SKM-1 (cell line): Measurements from ENCODE around the gene AHR.
"Not testable (repeated sequence)": the region's sequence is repeated elsewhere in the genome, so short reads cannot be mapped to it uniquely, and the experiment has no call there.

Experiments
- DNase-seq: peaks from one replicate; lab custom pipeline; 2025; ENCODE audit not compliant: unreplicated experiment; lab: John Stamatoyannopoulos, UW

Gene AHR

DNA sequence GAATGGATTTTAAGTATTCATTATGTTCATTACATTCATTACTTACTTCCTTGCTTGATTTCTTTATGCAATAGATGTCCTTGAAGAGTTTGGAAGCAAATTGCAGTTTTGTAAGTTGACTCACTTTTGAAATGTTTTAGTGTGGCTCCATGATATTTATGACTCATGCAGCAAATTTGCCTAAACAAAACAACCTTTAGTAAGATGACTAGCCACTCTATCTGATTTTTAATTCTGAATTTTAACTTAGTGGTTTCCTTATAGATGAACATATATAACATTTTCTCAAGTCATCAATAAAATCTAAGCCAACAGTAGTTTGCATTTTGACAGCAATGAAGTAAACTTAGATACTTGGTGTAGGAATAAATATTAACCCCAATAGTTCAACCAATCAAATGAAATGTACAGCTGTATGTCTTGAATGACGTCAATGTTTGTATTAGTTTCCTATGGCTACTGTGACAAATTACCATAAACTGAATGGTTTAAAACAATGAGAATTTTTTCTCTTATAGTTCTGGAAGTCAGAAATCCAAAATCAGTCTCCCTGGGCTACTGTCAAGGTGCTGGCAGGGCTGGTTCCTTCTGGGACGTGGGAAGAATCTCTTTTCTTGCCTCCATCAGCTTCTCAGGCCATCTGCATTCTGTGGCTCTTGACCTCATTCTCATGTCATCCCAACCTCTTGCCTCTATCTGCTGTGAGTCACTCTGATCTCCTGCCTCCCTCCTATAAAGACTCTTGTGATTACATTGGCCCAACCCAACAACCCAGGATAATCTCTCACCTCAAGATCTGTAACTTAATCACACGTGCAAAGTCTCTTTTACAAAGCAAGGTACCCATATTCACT lies 73.4 kb downstream of the AHR start:
- no peak for DNase-seq

GRCh38 chr7:17374157-17374556 lies 75.7 kb downstream of the AHR start:
- DNase-seq = no peak

- no peak for DNase-seq
These were observed 76.2 kb downstream of the AHR start for GRCh38 chr7:17374654-17375053.

- DNase-seq = no peak
These were observed 78.1 kb downstream of the AHR start for GRCh38 chr7:17376595-17376994.

- no peak for DNase-seq
These were observed 82.5 kb downstream of the AHR start for GRCh38 chr7:17380736-17381662.

DNA sequence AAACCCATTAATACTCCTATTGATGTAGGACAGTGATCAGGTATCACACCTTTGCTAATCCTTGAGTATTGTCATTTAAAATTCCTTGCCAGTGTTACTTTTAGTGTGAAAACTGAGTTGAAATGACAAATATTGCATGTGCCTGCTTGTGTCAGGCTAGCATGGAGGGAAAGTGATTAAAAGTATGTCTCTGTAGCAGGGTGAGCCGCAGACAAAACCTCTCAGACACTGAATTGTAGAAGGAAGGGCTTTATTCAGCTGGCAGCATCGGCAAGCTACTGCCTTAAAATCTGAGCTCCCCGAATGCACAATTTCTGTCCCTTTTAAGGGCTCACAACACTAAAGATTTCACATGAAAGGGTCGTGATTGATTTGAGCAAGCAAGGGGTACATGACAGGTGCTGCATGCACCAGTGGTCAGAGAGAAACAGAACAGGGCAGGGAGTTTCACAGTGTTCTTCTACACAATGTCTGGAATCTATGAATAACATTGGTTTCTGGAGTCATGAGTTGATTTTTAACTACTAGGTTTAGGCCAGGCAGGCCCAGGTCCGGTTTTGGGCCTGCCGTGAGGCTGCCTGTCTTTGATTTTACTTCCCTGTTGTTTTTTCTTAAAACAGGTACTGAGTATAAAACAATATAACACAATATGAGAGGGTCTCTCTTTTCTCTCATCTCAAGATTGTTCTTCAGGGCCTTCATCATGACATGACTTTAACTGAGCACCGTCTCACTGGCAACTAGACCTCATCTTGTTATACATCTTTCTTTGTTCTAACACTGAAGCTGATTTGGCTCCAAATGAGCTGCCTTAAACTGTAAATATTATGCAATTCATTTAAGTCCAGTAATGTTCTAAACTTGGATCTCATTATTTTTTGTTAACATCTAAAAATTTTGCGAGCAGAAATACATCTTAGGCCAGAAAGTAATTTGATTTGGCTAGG lies 84.2 kb downstream of the AHR start:
- not testable (repeated sequence) for DNase-seq

DNA sequence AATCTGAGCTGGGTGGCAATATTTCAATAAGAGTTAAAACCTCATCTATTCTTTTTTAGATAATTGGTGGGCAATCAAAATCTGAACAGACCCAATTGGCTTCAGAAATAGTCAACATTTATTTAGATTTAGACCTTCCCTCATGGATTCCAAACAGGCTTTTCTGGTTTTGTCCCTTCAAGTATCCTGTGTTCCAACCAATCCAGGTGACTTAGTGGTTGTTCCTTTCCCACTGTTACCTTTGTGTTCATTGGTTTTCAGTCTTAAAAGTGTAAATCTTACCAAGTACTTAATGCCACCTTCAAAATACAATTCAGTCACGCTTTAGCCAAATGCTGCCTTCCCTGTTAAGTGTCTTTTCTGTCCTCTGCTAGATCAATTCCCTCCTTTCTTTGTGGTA lies 85.9 kb downstream of the AHR start:
- no peak for DNase-seq

- no peak for DNase-seq
These were observed 87.2 kb downstream of the AHR start for GRCh38 chr7:17385612-17386011.

DNA sequence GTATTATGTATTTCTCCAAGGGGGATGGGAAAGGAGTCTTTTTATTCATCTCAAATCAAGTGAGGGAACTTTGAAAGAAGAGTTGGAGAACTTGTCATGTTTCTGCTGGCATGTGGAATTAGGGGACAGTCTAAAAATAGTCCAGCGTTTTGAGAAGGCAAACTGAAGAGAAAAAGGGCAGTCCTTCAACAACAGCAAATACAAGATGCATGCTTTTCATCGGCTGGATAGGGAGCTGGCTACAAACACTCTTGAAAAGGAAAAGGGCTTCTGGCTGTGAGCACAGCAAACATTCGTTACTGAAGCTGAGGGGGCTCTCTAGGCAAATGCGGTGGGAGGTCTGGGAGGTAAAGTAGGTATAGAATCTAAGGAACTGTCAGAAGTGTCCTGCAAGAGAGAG lies 91.9 kb downstream of the AHR start:
- DNase-seq = no peak

GRCh38 chr7:17391366-17391765 lies 92.9 kb downstream of the AHR start:
- DNase-seq = no peak

- DNase-seq = no peak
These were observed 94.4 kb downstream of the AHR start for GRCh38 chr7:17392846-17393245.

DNA sequence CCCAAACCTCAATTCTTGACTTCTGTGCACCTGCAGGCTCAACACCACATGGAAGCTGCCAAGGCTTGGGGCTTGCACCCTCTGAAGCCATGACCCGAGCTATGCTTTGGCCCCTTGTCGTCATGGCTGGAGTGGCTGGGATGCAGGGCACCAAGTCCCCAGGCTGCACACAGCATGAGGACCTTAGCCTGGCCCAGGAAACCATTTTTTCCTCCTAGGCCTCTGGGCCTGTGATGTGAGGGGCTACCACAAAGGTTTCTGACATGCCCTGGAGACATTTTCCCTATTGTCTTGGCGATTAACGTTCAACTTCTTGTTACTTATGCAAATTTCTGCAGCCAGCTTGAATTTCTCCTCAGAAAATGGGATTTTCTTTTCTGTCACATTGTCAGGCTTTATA lies 96.1 kb downstream of the AHR start:
- DNase-seq = not testable (repeated sequence)
